Right lobe of liver (tissue), 6 donors: Measurements from ENCODE around the gene USP6NL. TPM values are rescaled to one million over a fixed set of nuclear protein-coding genes. Genes with fewer than 3 reads are reported as not detected.

Experiments
- ATAC-seq, 4 donors: fragments of 200-7000 bp; cut with Tn5 transposase; one replicate each; pipeline ENCODE4 v1.9.1; 2020; ENCODE audit warnings: mild to moderate bottlenecking in 4 of 4, moderate library complexity in 4 of 4
- DNase-seq, 3 donors: peaks; one replicate each; pipeline ENCODE4 v3.0.0-alpha.2; 2020
- H3K27ac ChIP-seq, 3 donors: fragments of 200-600 bp; one replicate each; pipeline ENCODE4 v1.8.0; 2022
- H3K27me3 ChIP-seq, 2 donors: fragments of 200-600 bp; one replicate each; pipeline ENCODE4 v1.8.0; 2022
- H3K36me3 ChIP-seq, 4 donors: fragments of 200-600 bp; sonication (generic) in 1 of 4; one replicate each; pipeline versions ENCODE4 v1.5.1 to v1.8.0; 2017 to 2022; ENCODE audit warnings: control low read depth in 1 of 4
- H3K4me1 ChIP-seq, 4 donors: fragments of 200-600 bp; sonication (generic) in 1 of 4; one replicate each; pipeline versions ENCODE4 v1.5.1 to v1.8.0; 2017 to 2022; ENCODE audit warnings: control low read depth in 1 of 4
- H3K4me3 ChIP-seq, 3 donors: fragments of 200-600 bp; one replicate each; pipeline ENCODE4 v1.8.0; 2022
- H3K9me3 ChIP-seq, 4 donors: fragments of 200-600 bp; sonication (generic) in 1 of 4; one replicate each; pipeline versions ENCODE4 v1.5.1 to v1.8.0; 2017 to 2022; ENCODE audit warnings: control low read depth in 1 of 4
- POLR2A ChIP-seq: fragments of 450-650 bp; IDR thresholded peaks from one replicate; pipeline ENCODE4 v1.6.1; 2017; ENCODE audit warnings: antibody characterized with exemption, mild to moderate bottlenecking
- WGBS: methylation state at CpG from one replicate; pipeline ENCODE4 v1.1.6; 2018; ENCODE audit warnings: low coverage, low lambda C conversion rate; ENCODE audit not compliant: insufficient coverage; ENCODE audit errors: missing lambda C conversion rate; 5-methylcytosine and 5-hydroxymethylcytosine counted together
- intact Hi-C, 2 donors: fragments of 100-400 bp; cut with DNase I; formaldehyde crosslinking; loops; one replicate each; pipeline versions ENCODE4 v1.11.2 to v1.14.1; 2022
- total RNA-seq, 6 experiments: library from RNA; depleted of rRNA in 2 of 6; stranded (reverse); fragments of >200 nt in 2 of 6; fragmentation: NEBNext Ultra II Directional in 3 of 6; extraction: Animal tissue kit (Norgen Biotek cat#: 25700) in 3 of 6; gene quantifications; one replicate each; pipeline versions ENCODE4 v1.1.0 to v1.2.4, GENCODE V29; 2016 to 2023
- TF ChIP-seq, protein P1 (sequence below), 4 donors: fragments of 200-600 bp in 3 of 4; fragments of 450-650 bp in 1 of 4; IDR thresholded peaks; one replicate each; pipeline versions ENCODE4 v1.5.1 to v1.8.0; 2016 to 2022; ENCODE audit warnings: antibody characterized with exemption in 4 of 4, mild to moderate bottlenecking in 2 of 4
- donor health status: DM: no; HTN: yes; CAD: no.
- donor health status: DM: no; HTN: no; CAD: no.
- donor health status: DM: no; HTN: no; CAD: no.
- donor health status: DM: no; HTN: yes; CAD: no.
- donor health status: DM: no; HTN: yes; CAD: no.

Gene USP6NL
- total RNA-seq, 6 experiments from 2014 or later = 8.4 to 15.3 (median 11.5) TPM

GRCh38 chr10:11407939-11408338, 203.5 kb downstream of the USP6NL start:
- no peak for ATAC-seq
- WGBS = no CpG with 5 or more reads among the region's 2 CpGs

GRCh38 chr10:11406746-11407145, 204.7 kb downstream of the USP6NL start:
- Histone ChIP-seq H3K27me3 (no peaks in the 10 kb centered on the region), H3K4me3 (no peak overlapping the region), H3K9me3 (no peaks in the 10 kb centered on the region), H3K36me3 (no peaks in the 10 kb centered on the region), H3K4me1 (no peaks in the 10 kb centered on the region), H3K27ac (no peak overlapping the region)
- TF ChIP-seq, protein P1, sequence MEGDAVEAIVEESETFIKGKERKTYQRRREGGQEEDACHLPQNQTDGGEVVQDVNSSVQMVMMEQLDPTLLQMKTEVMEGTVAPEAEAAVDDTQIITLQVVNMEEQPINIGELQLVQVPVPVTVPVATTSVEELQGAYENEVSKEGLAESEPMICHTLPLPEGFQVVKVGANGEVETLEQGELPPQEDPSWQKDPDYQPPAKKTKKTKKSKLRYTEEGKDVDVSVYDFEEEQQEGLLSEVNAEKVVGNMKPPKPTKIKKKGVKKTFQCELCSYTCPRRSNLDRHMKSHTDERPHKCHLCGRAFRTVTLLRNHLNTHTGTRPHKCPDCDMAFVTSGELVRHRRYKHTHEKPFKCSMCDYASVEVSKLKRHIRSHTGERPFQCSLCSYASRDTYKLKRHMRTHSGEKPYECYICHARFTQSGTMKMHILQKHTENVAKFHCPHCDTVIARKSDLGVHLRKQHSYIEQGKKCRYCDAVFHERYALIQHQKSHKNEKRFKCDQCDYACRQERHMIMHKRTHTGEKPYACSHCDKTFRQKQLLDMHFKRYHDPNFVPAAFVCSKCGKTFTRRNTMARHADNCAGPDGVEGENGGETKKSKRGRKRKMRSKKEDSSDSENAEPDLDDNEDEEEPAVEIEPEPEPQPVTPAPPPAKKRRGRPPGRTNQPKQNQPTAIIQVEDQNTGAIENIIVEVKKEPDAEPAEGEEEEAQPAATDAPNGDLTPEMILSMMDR (IDR thresholded peaks at IDR 0.05) = no peak
- no peak for TF ChIP-seq POLR2A
- DNase-seq (no peak), ATAC-seq (no peak)
- intact Hi-C loops = no loop called here
- WGBS = 68% methylated on average over 5 of the region's 5 CpGs

More at GRCh38 chr10:11407939-11408338, 203.5 kb downstream of the USP6NL start:
- Histone ChIP-seq H3K4me3 (no peak overlapping the region), H3K4me1 (no peaks in the 10 kb centered on the region), H3K36me3 (no peaks in the 10 kb centered on the region), H3K27ac (no peak overlapping the region), H3K9me3 (no peaks in the 10 kb centered on the region), H3K27me3 (no peaks in the 10 kb centered on the region)
- TF ChIP-seq POLR2A = no peak
- TF ChIP-seq, protein P1 (IDR thresholded peaks at IDR 0.05) = no peak
- intact Hi-C loops = no loop called here
- no peak for DNase-seq

DNA sequence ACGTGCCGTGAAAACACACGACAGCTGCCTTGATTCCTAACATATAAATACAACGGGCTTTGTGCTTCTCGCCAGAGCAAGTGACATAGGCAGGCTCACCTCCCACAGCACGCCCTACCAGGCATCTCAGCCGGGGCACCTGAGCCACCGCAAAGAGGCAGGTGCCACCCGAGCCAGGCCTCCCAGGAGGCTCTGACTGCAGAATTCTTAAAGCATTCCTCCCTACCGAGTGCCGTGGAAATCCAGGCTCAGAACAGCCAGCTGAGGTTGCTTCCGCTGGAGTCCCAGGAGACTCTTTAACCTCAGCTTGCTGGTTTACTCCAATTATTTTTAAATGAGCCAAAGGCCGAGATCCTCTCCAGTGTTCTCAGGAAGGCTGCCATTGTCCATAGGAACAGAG, 206.5 kb downstream of the USP6NL start:
- Histone ChIP-seq H3K9me3 (no peaks in the 10 kb centered on the region), H3K4me3 (no peak overlapping the region), H3K27me3 (no peaks in the 10 kb centered on the region), H3K4me1 (no peaks in the 10 kb centered on the region), H3K36me3 (no peaks in the 10 kb centered on the region), H3K27ac (no peak overlapping the region)
- TF ChIP-seq, protein P1 (IDR thresholded peaks at IDR 0.05) = no peak
- no peak for TF ChIP-seq POLR2A
- intact Hi-C loops = no loop called here
- ATAC-seq (no peak), DNase-seq (no peak)
- WGBS = 87% methylated on average over 3 of the region's 13 CpGs

Other genes with a start within 250 kb of the USP6NL start
- 100 to 1,000 TPM in 5 of 6 experiments, 10 to 100 TPM in 1; 85.0 to 304 (median 130) TPM for gene ECHDC3, start 130.7 kb upstream of the USP6NL start, total RNA-seq
- 10 to 100 TPM; 24.5 to 65.9 (median 26.8) TPM for gene PROSER2, start 211.7 kb upstream of the USP6NL start, total RNA-seq